ENCODE results near the gene ZFR. TPM values are rescaled to one million over a fixed set of nuclear protein-coding genes. Genes with fewer than 3 reads are reported as not detected.
"Not testable (repeated sequence)": the region's sequence is repeated elsewhere in the genome, so short reads cannot be mapped to it uniquely, and the experiment has no call there.

Gene ZFR
- total and polyA plus RNA-seq, 11 donors: 18.2 to 79.9 (median 57.8) TPM

DNA sequence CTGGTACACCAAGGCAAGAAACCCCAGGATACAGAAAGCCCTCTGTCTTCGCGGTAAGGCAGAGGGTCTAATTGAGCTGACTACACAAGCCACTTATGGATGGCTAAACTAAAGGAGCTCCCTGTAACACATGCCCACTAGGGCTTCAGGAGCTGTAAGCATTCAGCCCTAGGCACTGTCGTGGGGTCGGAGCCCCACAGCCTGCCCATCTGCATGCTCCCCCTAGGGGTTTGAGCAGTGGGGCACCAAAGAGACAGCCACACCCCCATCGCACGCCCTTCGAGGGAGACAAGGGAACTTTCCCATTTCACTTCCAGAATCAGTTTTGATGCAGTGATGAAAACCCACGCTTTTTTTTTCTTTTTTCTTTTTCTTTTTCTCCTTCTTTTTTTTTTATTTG lies 120.8 kb downstream of the ZFR start:
- no peak for DNase-seq
- Histone ChIP-seq H3K9me3 (peaks cover 0 to 10% (median 0%) of the 10 kb centered on the region in 12 donors), H3K4me1 (peaks cover 0 to 8% (median 0%) of the 10 kb centered on the region in 12 donors), H3K27ac (no peak overlapping the region), H3K4me3 (no peak overlapping the region), H3K27me3 (no peaks in the 10 kb centered on the region), H3K36me3 (no peaks in the 10 kb centered on the region)
- no peak for TF ChIP-seq POLR2A (IDR thresholded peaks at IDR 0.05)
- TF ChIP-seq, protein P1, sequence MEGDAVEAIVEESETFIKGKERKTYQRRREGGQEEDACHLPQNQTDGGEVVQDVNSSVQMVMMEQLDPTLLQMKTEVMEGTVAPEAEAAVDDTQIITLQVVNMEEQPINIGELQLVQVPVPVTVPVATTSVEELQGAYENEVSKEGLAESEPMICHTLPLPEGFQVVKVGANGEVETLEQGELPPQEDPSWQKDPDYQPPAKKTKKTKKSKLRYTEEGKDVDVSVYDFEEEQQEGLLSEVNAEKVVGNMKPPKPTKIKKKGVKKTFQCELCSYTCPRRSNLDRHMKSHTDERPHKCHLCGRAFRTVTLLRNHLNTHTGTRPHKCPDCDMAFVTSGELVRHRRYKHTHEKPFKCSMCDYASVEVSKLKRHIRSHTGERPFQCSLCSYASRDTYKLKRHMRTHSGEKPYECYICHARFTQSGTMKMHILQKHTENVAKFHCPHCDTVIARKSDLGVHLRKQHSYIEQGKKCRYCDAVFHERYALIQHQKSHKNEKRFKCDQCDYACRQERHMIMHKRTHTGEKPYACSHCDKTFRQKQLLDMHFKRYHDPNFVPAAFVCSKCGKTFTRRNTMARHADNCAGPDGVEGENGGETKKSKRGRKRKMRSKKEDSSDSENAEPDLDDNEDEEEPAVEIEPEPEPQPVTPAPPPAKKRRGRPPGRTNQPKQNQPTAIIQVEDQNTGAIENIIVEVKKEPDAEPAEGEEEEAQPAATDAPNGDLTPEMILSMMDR (IDR thresholded peaks at IDR 0.05): no peak
- intact Hi-C loops (cut with DNase I): no loop called here
- no peak for ATAC-seq
- WGBS, 4 donors: 80 to 85% (median 82%) methylated on average over 8 of the region's 8 CpGs

DNA sequence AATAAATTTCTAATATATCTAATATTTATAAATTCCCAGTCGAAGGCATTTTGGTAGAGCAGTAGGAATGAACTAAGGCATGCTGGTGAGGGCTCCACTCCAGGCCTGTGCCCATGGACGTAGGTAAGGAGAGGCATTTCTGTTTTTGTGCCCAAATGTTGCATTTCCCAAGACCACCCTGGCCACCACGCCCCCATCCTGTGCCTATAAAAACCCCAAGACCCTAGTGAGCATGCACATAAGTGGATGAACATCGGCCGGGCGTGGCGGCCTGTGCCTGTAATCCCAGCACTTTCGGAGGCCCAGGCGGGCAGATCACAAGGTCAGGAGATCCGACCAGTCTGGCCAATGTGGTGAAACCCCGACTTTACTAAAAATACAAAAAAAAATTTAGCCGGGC lies 121.7 kb downstream of the ZFR start:
- peaks cover 0 to 8% (median 0%) of the 10 kb centered on the region in 12 donors for H3K4me1 ChIP-seq
- no peaks in the 10 kb centered on the region for H3K27me3 ChIP-seq
- DNase-seq (no peak), ATAC-seq (no peak)
- intact Hi-C loops (cut with DNase I): no loop called here
- peaks cover 0 to 10% (median 0%) of the 10 kb centered on the region in 12 donors for H3K9me3 ChIP-seq
- no peak overlapping the region for H3K27ac ChIP-seq
- no peaks in the 10 kb centered on the region for H3K36me3 ChIP-seq
- H3K4me3 ChIP-seq: no peak overlapping the region
- 93 to 96% (median 95%) methylated on average over 12 of the region's 12 CpGs for WGBS, 4 donors
- TF ChIP-seq POLR2A (IDR thresholded peaks at IDR 0.05): no peak
- TF ChIP-seq, protein P1 (IDR thresholded peaks at IDR 0.05): no peak

DNA sequence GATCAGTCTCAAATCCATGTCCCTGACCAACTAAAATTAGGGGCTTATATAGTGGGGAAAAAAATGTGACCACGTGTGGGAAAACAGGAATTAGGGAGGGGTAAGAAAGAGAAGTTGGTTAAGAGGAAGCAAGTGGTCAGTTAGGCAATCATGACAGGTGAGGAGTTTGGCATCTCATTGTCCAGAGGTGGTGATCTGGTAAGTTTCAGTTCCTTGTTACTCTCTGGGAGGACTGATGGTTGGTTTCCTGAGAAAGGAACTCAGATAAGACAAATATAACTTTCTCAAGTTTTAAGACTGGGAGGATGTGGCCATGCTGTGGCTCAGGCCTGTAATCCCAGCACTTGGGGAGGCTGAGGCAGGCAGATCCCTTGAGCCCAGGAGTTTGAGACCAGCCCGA lies 122.8 kb downstream of the ZFR start:
- H3K27ac ChIP-seq; H3K4me1 ChIP-seq; H3K27me3 ChIP-seq; H3K9me3 ChIP-seq; ATAC-seq; DNase-seq; H3K4me3 ChIP-seq; intact Hi-C loops (cut with DNase I); H3K36me3 ChIP-seq: not testable (repeated sequence)
- 89 to 95% (median 90%) methylated on average over 2 of the region's 2 CpGs for WGBS, 4 donors

DNA sequence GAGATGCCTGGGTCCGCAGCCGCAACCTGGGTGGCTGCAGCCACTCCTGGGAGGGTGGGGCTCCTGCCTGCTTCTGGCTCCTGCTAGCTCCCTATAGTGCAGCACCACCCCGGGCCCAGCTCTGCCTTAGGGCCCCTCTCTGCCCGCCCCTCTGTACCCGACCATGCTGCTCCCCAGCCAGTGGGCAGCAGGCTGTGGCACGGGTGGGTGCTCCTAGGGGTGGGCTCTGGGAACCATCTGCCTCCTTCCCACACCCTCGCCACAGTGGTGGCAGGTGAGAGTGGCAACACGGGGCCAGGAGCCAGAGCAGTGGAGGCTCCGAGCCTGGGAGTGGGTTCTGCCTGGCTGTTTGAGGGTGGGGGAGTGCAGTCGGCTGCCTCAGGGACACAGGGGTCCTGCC lies 124.0 kb downstream of the ZFR start:
- no peak overlapping the region for H3K27ac ChIP-seq
- H3K4me3 ChIP-seq: no peak overlapping the region
- H3K9me3 ChIP-seq: peaks cover 0 to 10% (median 0%) of the 10 kb centered on the region in 12 donors
- DNase-seq (no peak), ATAC-seq (peak in 1 of 4 donors; percentile 39)
- H3K4me1 ChIP-seq: peaks cover 0 to 8% (median 0%) of the 10 kb centered on the region in 12 donors
- H3K36me3 ChIP-seq: no peaks in the 10 kb centered on the region
- intact Hi-C loops (cut with DNase I): no loop called here
- no peaks in the 10 kb centered on the region for H3K27me3 ChIP-seq
- TF ChIP-seq, protein P1 (IDR thresholded peaks at IDR 0.05): no peak
- no peak for TF ChIP-seq POLR2A (IDR thresholded peaks at IDR 0.05)
- WGBS, 4 donors: 70 to 96% (median 93%) methylated on average over 2 to 10 of the region's 10 CpGs

DNA sequence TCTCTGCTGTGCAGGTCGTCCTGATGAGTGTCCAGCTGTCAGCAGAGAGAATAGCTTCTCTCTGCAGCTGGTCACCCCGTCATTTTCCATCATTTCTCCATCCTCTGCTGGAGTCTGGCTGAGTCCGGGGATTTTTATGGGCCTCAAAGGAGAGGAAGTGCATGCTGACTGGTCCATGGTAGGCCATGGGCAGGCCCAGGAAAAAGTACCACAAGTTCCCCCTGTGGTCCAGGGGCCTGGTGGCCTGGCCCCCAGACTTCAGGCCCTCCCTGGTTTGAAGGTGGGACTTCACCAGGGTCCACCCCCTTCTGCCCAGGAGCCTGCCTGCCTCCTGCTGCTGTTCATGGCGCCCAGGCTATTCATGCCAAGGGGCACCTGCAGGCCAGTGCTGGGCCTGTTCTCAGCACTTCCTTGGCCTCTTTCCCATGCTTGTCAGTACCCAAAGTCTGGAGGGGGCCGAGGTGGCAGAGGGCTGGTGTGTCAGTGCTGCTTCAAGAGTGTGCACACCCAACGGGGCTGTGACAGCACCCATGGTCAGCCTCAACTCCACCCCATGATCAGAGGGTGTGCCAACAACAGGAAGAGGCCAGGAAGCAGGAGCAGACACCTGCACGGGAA lies 124.5 kb downstream of the ZFR start:
- intact Hi-C loops (cut with DNase I): loop anchor here in 4 of 10 donors (5.0 to 10.0 kb wide), 5 partner anchors 48 to 83 kb away; no protein-coding TSS in a partner anchor
- Histone ChIP-seq H3K9me3 (peaks cover 0 to 10% (median 0%) of the 10 kb centered on the region in 12 donors), H3K4me3 (no peak overlapping the region), H3K27me3 (no peaks in the 10 kb centered on the region), H3K27ac (no peak overlapping the region), H3K4me1 (peaks cover 0 to 6% (median 0%) of the 10 kb centered on the region in 12 donors), H3K36me3 (no peaks in the 10 kb centered on the region)
- TF ChIP-seq POLR2A (IDR thresholded peaks at IDR 0.05): no peak
- TF ChIP-seq, protein P1 (IDR thresholded peaks at IDR 0.05): no peak
- WGBS, 4 donors: 67 to 83% (median 80%) methylated on average over 6 to 7 of the region's 7 CpGs
- ATAC-seq (no peak), DNase-seq (no peak)
